Progenitor cell of endocrine pancreas (in vitro differentiated cells): ENCODE measurements around the gene DUSP22. TPM values are rescaled to one million over a fixed set of nuclear protein-coding genes. Genes with fewer than 3 reads are reported as not detected.

Experiments
- DNase-seq: peaks from one replicate; pipeline ENCODE4 v3.0.0; 2021; ENCODE audit warnings: low spot score; ENCODE audit not compliant: unreplicated experiment
- H3K27ac Mint-ChIP-seq: 2 replicates; pipeline ENCODE4 v1.8.0; 2021; ENCODE audit warnings: mild to moderate bottlenecking, moderate library complexity, mixed read lengths
- H3K27me3 Mint-ChIP-seq: 2 replicates; pipeline ENCODE4 v1.8.0; 2021; ENCODE audit warnings: mixed read lengths
- H3K36me3 Mint-ChIP-seq: 2 replicates; pipeline ENCODE4 v1.8.0; 2022; ENCODE audit warnings: mixed read lengths; ENCODE audit not compliant: insufficient read depth
- H3K4me1 Mint-ChIP-seq: 2 replicates; pipeline ENCODE4 v1.8.0; 2021; ENCODE audit warnings: low read depth, mixed read lengths
- H3K4me3 Mint-ChIP-seq: 2 replicates; pipeline ENCODE4 v1.8.0; 2021; ENCODE audit warnings: low read depth, mild to moderate bottlenecking, moderate library complexity, mixed read lengths
- H3K9me3 Mint-ChIP-seq: 2 replicates; pipeline ENCODE4 v1.8.0; 2021; ENCODE audit warnings: low read depth, mixed read lengths
- CTCF ChIP-seq: fragments of 200-600 bp; sonication (generic); IDR thresholded peaks from one replicate; pipeline ENCODE4 v1.5.0; 2021; ENCODE audit warnings: antibody characterized with exemption, mild to moderate bottlenecking; ENCODE audit not compliant: unreplicated experiment
- total RNA-seq: library from RNA; stranded (reverse); gene quantifications from 2 replicates; pipeline ENCODE4 v1.2.1, GENCODE V29; 2021

DUSP22 gene
- total RNA-seq, 1 donor from 2014 or later, result 40.4 TPM

- no peaks in the 10 kb centered on the region for H3K27me3 Mint-ChIP-seq
- TF ChIP-seq CTCF, result no peak
- peaks cover 3% of the 10 kb centered on the region for H3K36me3 Mint-ChIP-seq
- H3K9me3 Mint-ChIP-seq, result peaks cover 49% of the 10 kb centered on the region
- no peak overlapping the region for H3K27ac Mint-ChIP-seq
- H3K4me3 Mint-ChIP-seq, result no peak overlapping the region
- H3K4me1 Mint-ChIP-seq, result no peaks in the 10 kb centered on the region
- DNase-seq, result no peak
These were observed 66.1 kb downstream of the DUSP22 start for GRCh38 chr6:358432-358831.

GRCh38 chr6:358847-359246 lies 66.6 kb downstream of the DUSP22 start:
- H3K4me3 Mint-ChIP-seq, result no peak overlapping the region
- no peak for DNase-seq
- H3K9me3 Mint-ChIP-seq, result peaks cover 48% of the 10 kb centered on the region
- peaks cover 3% of the 10 kb centered on the region for H3K36me3 Mint-ChIP-seq
- H3K4me1 Mint-ChIP-seq, result no peaks in the 10 kb centered on the region
- H3K27me3 Mint-ChIP-seq, result no peaks in the 10 kb centered on the region
- no peak for TF ChIP-seq CTCF
- no peak overlapping the region for H3K27ac Mint-ChIP-seq

GRCh38 chr6:359261-360035 lies 67.2 kb downstream of the DUSP22 start:
- Mint-ChIP-seq H3K27me3 (no peaks in the 10 kb centered on the region), H3K36me3 (peaks cover 3% of the 10 kb centered on the region), H3K4me1 (no peaks in the 10 kb centered on the region), H3K4me3 (no peak overlapping the region), H3K27ac (no peak overlapping the region), H3K9me3 (peaks cover 47% of the 10 kb centered on the region)
- DNase-seq, result no peak
- no peak for TF ChIP-seq CTCF

- no peak for TF ChIP-seq CTCF
- peaks cover 3% of the 10 kb centered on the region for H3K36me3 Mint-ChIP-seq
- no peaks in the 10 kb centered on the region for H3K27me3 Mint-ChIP-seq
- DNase-seq, result no peak
- no peak overlapping the region for H3K4me3 Mint-ChIP-seq
- no peaks in the 10 kb centered on the region for H3K4me1 Mint-ChIP-seq
- H3K9me3 Mint-ChIP-seq, result peaks cover 42% of the 10 kb centered on the region
- no peak overlapping the region for H3K27ac Mint-ChIP-seq
These were observed 68.1 kb downstream of the DUSP22 start for GRCh38 chr6:360349-360748.

- Mint-ChIP-seq H3K4me1 (no peaks in the 10 kb centered on the region), H3K9me3 (peaks cover 45% of the 10 kb centered on the region), H3K4me3 (no peak overlapping the region), H3K36me3 (peaks cover 6% of the 10 kb centered on the region), H3K27ac (no peak overlapping the region), H3K27me3 (no peaks in the 10 kb centered on the region)
- no peak for TF ChIP-seq CTCF
- no peak for DNase-seq
These were observed 68.6 kb downstream of the DUSP22 start for GRCh38 chr6:360764-361373.
